SK-N-MC (cell line): ENCODE measurements around the gene LMLN.

ENCODE experiments used
- EZH2 ChIP-seq: fragments of 200-600 bp; sonication (generic); IDR thresholded peaks from one replicate; pipeline ENCODE4 v1.6.1; 2017; ENCODE audit warnings: antibody characterized with exemption
- FOXP2 ChIP-seq: optimal IDR thresholded peaks from 2 replicates; pipeline ENCODE3; 2011; ENCODE audit warnings: mild to moderate bottlenecking, moderate library complexity; ENCODE audit not compliant: insufficient read depth; ENCODE audit errors: extremely low read length, control extremely low read depth
- POLR2AphosphoS5 ChIP-seq: IDR thresholded peaks from 2 replicates; pipeline ENCODE4 v1.6.1; 2012; ENCODE audit warnings: mild to moderate bottlenecking, low read depth, low read length, borderline replicate concordance

DNA sequence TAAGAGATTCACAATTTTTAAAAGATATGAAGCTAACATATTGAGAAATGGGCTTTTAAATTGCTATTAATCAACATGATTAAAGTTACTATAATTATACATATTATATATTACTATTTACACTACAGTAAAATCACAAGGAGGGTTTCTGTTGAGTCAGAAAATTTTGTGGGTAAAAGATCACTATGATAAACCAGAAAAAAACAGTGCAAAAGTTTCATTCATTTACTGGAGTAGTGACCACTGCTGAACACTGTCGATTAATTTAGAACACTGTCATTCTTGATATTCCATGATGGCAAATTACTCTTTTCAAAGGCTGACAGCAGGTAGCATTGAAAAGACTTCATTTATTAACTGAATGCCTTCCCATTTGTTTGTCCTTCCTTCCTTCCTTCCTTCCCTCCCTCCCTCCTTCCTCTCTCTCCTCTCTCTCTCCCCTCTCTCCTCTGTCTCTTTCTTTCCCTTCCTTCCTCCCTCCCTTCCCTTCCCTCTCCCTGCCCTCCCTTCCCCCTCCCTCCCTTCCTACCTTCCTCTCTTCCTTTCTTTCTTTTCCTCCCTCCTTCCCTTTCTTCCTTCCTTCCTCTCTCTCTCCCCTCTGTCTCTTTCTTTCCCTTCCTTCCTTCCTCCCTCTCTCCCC lies 19.2 kb upstream of the LMLN start:
- no peak for TF ChIP-seq POLR2AphosphoS5
- no peak for TF ChIP-seq EZH2
- no peak for TF ChIP-seq FOXP2
